Hypothalamus (tissue), 51 donors: ENCODE results near the gene NOX1.
"Not testable (repeated sequence)": the region's sequence is repeated elsewhere in the genome, so short reads cannot be mapped to it uniquely, and the experiment has no call there.

Source experiments
- DNase-seq, 51 donors: peaks; one replicate each; lab custom pipeline; 2025; lab: John Stamatoyannopoulos, UW

NOX1 gene

GRCh38 chrX:100819837-100820666 lies 54.1 kb downstream of the NOX1 start, which contains the start of gene CSTF2:
Gene CSTF2 (plus strand): TSS chrX:100820391. CDS start chrX:100820417, 26 bp downstream.
- DNase-seq = peak; percentile 1 to 90 (median 55)

- peak in 5 of 51 donors; percentile 0 to 18 (median 4) for DNase-seq
These were observed 54.7 kb downstream of the NOX1 start for GRCh38 chrX:100819534-100819836.

GRCh38 chrX:100817340-100817739 lies 56.8 kb downstream of the NOX1 start:
- no peak for DNase-seq

- no peak for DNase-seq
These were observed 61.7 kb downstream of the NOX1 start for GRCh38 chrX:100812216-100813158.

GRCh38 chrX:100808265-100808664 lies 65.9 kb downstream of the NOX1 start:
- not testable (repeated sequence) for DNase-seq

GRCh38 chrX:100804780-100805179 lies 69.4 kb downstream of the NOX1 start:
- DNase-seq = no peak

- no peak for DNase-seq
These were observed 71.3 kb downstream of the NOX1 start for GRCh38 chrX:100802843-100803242.

GRCh38 chrX:100798484-100799214 lies 75.5 kb downstream of the NOX1 start:
- DNase-seq = no peak

GRCh38 chrX:100797359-100797758 lies 76.8 kb downstream of the NOX1 start:
- no peak for DNase-seq

- DNase-seq = not testable (repeated sequence)
These were observed 77.8 kb downstream of the NOX1 start for GRCh38 chrX:100796371-100796770.
